GM19324 (cell line): ENCODE results near the gene SLAMF9.

Source experiments
- ATAC-seq: cut with Tn5 transposase; IDR thresholded peaks from one replicate; pipeline ENCODE4 v1.9.1; 2021; ENCODE audit warnings: mild to moderate bottlenecking, moderate library complexity; ENCODE audit not compliant: unreplicated experiment, low FRiP score

Gene SLAMF9

DNA sequence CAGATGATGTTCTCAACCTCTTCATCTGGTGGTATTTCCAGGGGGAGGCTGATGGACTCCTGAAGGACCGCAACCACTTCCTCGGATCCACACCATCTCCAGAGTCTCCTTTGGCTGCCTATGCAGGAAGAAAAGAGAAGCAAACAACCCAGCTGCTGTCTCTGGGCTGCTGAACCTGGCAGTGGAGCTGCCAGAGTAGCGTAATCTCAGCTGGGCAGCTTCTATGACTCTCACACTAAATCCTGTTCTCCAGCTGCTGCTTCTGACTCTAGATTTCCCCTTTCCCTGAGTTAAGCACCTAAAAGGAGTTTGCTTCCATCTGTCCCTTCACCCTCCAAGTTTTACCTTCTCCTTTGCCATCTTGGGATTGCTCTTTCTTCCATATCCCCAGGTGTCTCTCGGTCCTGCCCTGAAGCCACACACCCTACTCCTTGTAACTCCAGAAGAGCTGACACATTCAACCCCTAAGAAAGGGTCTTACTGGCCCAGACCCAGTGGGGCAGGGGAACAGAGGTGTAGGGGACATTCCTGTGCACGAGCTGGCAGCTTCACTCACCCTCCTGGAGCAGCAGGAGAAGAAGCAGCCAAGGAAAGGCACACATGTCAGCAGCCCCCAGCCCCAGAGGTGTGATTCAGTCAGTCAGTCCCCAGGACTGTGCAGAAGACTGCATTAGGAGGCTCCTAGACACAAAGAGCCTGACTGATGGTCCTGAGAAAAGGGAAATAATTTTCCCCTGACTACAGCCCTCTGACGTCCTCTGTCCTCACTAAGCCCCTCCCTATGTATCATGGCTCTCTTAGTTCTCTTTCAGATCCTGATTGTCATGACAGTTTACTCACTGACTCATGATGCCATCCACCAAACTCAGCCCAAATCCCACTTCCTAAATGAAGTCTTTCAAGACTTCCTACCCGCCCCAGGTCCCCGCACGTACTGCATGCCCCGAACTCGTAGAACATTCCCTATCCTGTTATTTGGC is at the start of gene SLAMF9:
TSS of gene SLAMF9 (minus strand) at position 702 of the 980 bp plus-strand sequence. CDS start at position 602, 100 bp downstream.
- no peak for ATAC-seq

DNA sequence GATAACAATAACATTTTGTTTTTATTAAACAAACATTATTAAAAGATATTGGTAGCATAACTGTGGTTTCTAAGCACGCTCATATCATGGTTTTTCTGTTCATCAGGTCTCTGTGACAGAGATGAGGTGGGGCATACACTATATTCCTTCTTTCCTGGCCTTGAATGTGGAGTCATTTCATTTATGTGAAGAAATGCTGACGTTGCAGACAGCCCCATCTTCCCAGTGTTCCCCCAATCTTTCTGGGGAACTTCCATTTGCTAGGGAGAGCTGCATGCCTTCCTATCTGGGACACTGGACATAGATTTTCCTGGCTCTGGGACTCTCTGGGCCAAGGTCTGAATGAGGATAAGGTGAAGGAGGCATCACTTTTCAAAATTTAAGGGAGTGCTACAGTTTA is 47.4 kb upstream of the SLAMF9 start:
- ATAC-seq: no peak

DNA sequence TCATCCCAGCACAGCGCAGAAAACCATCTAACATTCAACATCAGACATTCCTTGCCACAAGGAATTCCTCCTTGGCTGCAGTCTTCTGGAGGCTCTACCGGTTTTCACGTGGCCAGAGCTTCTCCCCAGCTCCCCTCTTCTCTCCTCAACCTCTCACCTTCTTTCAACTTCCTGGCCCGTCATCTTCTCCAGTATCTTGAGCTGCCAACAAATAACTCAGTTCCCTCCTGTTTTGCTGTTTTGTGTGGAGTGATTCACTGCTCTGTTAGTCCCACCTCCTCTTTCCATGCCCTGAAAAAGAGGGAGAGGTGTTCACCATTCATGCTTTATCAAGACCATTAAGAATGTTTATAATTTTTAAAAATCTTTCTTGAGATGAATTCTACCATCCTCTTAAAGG is 45.2 kb upstream of the SLAMF9 start:
- ATAC-seq: no peak

DNA sequence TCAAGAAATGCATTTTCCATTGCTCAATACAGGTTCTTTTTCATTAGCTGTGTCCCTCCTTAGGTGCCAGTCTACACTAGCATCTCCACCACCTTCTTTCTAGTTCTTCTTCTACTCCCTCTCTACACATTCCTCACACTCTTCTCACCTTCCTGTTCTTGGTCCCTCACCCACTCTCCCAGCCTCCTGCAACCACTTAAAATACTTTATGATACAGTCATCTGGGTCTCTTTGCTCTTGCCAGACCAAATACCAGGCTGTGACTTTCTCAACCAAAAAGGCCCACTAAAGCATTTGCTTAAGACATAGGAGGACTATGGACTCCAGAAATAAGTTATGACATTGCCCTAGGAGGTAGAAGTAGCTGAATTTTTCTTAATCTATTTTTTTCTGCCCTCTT is 42.6 kb upstream of the SLAMF9 start:
- ATAC-seq: no peak

DNA sequence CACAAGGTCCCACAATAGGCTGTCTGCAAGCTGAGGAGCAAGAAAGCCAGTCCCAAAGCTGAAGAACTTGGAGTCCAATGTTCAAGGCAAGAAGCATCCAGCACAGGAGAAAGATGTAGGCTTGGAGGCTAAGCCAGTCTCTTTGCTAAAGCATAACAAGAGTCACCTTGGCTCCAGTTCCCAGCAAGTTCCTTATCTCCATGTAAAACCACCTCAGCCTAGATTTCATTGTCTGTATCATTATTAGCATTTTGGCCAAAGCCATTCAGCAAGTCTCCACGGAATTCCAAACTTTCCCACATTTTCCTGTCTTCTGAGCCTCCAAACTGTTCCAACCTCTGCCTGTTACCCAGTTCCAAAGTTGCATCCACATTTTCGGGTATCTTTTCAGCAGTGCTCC is 40.9 kb upstream of the SLAMF9 start:
- ATAC-seq: no peak

DNA sequence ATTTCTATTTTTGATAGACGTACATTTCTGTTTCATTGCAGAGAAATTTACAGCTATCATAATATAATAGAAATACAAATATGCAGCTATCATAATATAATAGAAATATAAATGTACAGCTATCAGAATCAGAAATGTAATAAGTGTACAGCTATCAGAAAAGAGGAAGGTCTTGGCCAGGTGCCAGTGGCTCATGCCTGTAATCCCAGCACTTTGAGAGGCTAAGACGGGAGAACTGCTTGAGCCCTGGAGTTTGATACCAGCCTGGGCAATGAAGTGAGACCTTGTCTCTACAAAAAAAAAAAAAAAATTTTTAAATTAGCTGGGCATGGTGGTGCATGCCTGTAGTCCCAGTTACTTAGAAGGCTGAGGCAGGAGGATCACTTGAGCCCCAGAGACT is 39.9 kb upstream of the SLAMF9 start:
- ATAC-seq: no peak

DNA sequence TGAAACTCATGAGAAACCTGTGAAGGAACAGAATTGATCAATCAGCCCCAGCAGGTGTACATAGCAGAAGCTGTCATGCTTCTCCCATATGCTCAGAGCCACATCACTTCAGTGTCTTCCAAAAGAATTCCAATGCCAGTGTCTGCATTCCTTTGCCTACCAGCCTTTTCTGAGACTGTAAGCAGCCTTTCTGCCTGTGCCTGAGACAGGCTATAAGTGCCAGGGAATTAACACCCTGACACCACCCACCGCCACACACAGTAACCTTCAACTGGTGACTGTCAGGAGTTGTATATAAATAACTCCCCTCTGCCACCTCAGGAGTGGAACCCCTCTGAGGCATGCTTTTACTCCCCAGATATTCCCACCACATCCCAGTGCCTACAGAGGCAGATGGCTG is 38.1 kb upstream of the SLAMF9 start:
- ATAC-seq: no peak

DNA sequence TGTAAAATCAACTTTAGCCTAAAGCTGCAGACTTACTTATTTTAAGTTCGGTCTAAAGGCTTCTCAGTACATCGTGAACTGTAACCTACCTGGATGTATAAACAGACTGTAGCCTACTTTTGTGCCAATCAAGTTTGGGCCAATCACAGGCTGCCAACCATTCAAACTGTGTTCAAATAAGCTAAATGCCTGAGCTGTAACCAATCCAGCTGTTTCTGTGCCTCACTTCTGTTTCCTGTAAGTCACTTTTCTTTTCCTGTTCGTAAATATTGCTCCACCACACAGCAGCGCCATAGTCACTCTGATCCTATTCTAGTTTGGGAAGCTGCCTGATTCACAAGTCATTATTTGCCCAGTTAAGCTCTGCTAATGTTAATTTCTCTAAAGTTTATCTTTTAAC is 37.5 kb upstream of the SLAMF9 start:
- ATAC-seq: no peak

DNA sequence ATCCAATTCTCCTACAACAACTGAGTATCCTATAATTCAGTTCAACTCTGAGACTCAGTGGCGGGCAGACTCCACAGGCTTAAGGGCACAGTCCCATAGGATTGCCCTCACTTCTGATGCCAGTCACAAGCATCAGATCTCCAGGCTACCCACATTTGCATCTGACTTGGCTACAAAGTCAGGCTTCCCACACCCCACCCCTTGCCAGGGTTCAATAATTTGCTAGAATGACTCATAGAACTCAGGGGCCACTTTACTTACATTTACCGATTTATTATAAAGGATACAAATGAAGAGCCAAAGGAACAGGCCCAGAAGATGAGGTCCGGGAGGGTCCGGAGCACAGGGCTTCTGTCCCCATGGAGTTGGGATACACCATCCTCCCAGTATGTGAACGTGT is 36.0 kb upstream of the SLAMF9 start:
- ATAC-seq: no peak

DNA sequence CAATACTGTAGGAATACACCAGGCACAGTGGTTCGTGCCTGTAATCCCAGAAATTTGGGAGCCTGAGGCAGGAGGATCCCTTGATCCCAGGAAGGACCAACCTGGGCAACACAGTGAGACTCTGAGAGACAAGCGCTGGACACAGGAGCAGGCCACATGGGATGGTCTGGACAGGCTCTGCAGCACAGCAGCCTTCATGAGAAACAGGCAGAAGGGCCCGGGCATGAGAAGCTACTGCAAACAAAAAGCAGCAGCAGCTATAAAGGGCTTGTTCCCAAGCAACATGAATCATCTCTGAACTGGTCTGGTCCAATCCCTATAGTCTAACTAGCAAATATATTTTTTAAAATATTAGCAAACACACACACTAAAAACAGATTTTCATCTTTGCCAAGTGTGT is 35.5 kb upstream of the SLAMF9 start:
- ATAC-seq: no peak

DNA sequence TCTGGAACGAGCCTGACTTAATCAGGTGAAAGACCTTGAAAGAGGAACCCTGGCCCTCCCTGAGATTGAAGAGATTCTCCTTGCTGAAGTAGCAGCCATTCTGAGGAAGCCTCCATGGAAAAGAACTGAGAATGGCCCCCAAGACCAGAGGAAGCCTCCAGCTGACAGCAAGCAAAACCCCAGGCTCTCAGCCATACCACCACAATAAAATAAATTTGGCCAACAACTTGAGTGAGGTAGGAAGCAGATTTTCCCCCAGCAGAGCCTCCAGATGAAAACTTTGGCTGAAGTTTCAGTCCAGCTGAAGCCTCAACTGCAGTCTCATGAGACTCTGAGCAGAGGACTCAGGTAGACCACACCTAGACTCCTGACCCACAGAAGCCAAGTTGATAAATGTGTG is 34.0 kb upstream of the SLAMF9 start:
- no peak for ATAC-seq

DNA sequence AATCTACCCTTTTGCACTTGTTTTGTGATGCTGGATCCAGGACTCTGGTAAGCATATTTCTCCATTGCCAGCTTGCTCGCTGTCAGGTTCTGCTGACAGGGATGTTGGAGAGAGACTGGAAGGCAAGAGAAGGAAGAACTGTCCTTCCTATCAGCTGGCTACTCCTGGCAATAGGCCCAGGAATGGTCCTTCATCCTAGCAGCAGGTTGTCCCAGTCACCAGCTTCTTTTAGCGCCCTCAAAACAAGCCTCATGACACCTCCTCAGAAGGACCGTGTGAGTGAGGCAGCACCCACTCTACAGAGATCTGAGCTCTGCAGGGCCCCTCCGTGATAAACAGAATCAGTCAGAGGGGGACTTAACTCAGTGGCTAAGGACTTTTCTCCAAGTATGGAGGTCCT is 33.1 kb upstream of the SLAMF9 start:
- ATAC-seq: no peak

DNA sequence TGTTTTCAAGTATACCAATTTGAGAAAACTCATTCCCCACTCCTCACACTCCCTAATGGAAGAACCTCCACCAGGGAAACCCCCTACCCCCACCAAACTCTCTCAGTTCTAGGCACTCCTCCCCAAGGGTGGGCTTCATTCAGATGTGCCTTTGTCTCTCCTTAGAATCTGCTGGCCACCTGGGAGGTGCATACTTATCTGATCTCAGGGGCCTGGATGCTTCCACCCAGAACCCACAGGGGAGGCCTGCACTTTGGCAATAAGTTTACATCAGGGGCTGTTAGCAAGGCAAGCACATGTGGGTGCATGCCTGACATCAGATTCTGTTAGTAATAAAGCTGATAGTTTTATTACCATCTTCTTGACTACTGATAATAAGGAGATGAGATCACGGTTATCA is 32.5 kb upstream of the SLAMF9 start:
- ATAC-seq: no peak

DNA sequence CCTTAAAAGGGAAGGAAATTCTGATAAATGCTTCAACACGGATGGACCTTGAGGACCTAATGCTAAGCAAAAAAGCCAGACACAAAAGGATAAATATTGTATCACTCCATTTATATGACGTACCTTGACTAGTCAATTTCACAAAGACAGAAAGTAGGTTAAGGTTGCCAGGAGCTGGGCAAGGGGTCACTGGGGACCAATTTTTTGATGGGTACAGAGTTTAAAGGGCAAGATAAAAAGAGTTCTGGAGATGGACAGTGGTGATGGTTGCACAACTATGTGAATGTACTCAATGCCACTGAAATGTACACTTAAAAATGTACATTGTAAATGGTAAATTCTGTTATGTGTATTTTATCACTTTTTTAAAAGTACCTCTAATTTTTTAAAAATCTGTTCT is 32.1 kb upstream of the SLAMF9 start:
- no peak for ATAC-seq

DNA sequence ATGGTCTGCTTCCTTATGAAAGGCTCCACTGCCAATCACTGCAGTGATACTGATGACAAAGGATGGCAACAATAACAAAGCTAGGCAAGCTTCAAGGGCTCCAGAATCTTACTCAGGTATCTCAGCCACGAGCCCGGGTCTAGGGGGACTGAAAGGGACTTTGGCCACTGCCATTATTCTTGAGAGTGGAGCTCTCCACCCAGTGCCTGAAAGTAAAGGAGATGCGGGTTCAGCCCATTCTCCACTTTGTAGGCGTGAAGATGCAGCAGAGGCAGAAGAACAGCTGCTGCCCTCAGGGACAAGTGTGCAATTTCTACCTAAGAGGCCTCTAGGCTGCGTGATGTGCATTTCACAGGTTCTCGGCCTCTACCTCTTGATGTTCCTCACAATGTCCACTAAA is 31.4 kb upstream of the SLAMF9 start:
- ATAC-seq: no peak

DNA sequence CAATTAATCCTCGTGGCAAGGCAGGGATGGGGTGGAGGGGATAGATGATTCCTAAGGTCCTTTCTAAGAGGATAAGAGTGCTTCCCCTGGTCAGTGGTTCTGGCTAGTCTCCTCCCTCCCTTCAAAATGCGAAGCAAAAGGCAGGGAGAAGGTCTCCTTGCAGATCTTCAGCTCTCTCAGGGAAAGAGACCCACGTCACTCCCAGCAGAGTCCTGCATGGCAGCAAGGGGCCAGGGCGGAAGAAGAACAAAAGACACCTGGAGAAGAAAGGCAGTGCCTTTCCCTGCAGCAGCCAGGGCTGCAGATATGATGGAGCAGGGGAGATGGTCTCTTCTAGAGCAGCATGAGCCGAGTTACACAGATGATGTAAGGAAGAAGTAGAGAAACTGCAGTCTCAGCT is 29.6 kb upstream of the SLAMF9 start:
- no peak for ATAC-seq

DNA sequence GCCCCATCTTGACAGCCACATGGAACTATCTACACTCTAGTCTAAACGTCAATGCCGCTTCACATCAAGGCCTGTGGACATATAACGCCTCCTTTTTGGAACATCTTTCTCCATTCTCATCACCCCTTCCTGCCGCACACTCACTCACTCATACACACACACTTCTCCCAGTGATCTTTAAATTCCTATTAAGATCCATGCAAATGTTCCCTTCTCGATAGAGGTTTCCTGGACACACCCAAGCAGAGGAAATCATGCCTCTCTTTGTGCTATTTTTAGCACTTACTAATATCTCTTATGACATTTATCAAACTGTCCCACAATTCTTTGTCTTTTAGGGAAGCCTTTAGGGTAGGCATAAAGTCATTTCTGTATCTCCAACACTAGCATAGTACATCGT is 28.2 kb upstream of the SLAMF9 start:
- ATAC-seq: no peak

DNA sequence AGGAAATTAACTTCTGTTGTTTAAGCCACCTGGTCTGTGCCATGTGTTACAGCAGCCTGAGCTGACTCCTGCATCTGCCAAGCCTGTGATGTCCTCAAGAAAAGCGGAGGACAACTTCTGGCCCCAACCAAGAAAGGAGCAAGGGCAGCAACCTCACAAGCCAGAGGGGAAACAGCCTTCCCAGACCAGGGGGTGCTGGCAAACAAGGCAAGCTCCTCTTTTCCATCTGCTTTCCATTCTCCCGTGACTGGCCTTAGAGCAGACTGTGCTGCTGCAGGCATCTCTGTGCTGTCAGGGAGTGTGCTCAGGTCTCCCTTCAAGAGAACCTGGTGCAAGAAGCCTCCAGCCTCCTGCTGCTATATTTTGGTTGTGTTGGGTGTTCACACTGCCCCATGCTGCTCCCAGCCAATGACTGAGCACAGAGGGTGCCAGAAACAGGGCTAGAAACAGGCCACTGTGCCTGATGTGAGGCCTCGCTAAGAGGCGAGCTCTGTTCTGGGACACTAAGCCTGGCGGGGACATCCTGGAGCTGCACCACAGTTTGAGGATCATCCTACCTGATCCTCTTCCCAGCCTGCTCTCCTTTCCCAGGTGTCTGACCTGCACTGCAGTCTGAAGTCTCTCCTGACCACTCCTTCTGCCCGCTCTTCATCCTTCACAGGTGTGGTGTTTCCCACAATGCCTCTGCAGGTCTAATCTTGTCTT is 27.5 kb upstream of the SLAMF9 start:
- ATAC-seq: no peak

DNA sequence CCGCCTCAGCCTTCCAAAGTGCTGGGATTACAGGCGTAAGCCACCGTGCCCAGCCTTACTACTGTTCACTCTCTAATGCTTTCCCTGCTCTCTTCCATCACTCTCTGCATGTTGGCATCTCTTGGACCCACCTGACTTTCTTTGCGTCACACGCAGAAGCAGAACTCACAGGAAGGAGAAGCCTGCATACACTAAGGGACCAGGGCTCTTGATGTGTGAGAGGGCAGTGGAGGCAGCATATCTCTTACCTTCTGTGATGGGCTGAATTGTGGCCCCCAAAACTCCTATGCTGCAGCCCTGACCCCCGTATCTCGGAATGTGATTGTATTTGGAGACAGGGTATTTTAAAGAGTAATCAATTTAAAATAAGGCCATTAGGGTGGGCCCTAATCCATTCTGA is 26.7 kb upstream of the SLAMF9 start:
- no peak for ATAC-seq

DNA sequence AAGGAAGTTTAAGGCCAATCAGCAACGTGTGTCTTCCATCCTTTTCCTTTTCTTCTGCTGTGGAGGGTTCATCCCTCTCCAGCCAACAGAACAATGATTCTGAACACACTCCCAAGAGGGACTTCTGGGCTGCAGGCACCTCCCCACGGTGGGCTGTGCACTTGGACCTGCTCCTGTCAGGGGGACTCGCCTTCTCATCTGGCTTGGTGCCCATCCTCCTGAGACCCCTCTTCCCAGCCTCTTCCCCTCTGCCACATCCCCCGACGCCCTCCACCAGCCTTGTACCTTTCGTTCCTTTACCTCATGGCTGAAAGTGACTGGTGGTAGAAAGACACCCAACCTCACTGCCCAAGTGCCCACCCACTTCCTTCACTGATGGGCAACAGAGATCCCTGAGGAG is 26.0 kb upstream of the SLAMF9 start:
- no peak for ATAC-seq

DNA sequence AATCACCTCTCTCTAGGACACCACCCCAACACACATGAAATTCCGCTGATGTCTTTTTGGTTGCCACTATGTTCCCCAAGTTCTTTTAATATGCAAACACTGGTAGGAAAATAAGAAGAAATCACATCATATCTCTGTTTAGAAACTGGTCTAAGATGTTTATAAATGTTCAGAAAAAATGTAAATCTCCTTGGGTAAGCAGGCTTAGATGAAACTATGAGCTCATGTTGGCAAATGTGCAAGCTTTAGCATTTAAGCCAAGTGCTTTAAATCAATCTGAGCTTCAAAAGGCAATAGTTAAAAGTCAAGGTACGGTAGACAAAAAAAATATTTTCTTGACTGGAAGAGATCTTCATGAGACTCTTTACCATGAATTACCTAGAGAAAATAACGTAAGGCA is 25.2 kb upstream of the SLAMF9 start:
- no peak for ATAC-seq

DNA sequence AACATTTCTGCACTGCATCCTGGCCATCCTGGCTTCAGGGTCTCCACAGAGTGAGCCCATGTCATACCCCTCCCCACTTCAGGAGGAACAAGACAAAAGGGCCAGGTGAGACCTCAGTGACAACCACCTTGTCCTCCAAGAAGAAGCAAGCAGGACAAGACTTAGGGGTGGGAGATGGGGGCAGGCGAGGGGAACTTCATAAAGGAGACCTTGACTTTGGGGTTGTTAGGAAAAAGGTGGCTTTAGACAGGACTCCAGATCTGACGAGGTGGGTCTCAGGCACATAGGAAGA is 24.0 kb upstream of the SLAMF9 start:
- ATAC-seq: no peak
